GM12892 (cell line): ENCODE data around the gene NSUN7.

Source experiments
- POLR2A ChIP-seq: IDR thresholded peaks from 2 replicates; pipeline ENCODE4 v1.6.1; 2011; ENCODE audit warnings: low read depth, low read length, control low read depth
- TAF1 ChIP-seq: IDR thresholded peaks from 2 replicates; pipeline ENCODE4 v1.6.1; 2011; ENCODE audit warnings: low read depth, mild to moderate bottlenecking, control low read depth, low read length, borderline replicate concordance

- TF ChIP-seq POLR2A (no peak), TAF1 (no peak)
Measured at GRCh38 chr4:40722576-40723161, 27.1 kb upstream of the NSUN7 start.
